KMS-11 (cell line): ENCODE measurements around the gene TAF1.
"Not testable (repeated sequence)": the region's sequence is repeated elsewhere in the genome, so short reads cannot be mapped to it uniquely, and the experiment has no call there.

Experiments used
- H2AFZ ChIP-seq: fragments of 200-600 bp; sonication (generic); 2 replicates; pipeline ENCODE4 v1.6.1; 2016; ENCODE audit warnings: antibody characterized with exemption, mixed run types, low read depth
- H3K27ac ChIP-seq: fragments of 200-600 bp; sonication (generic); 2 replicates; pipeline ENCODE4 v1.6.1; 2016; ENCODE audit warnings: mild to moderate bottlenecking, mixed run types
- H3K27me3 ChIP-seq: fragments of 200-600 bp; sonication (generic); 2 replicates; pipeline ENCODE4 v1.6.1; 2017; ENCODE audit warnings: mild to moderate bottlenecking, low read depth, mixed run types, moderate library complexity; ENCODE audit not compliant: insufficient read depth
- H3K36me3 ChIP-seq: fragments of 200-600 bp; sonication (generic); 2 replicates; pipeline ENCODE4 v1.6.1; 2017; ENCODE audit warnings: mild to moderate bottlenecking, mixed run types; ENCODE audit not compliant: insufficient read depth
- H3K4me1 ChIP-seq: fragments of 200-600 bp; sonication (generic); 2 replicates; pipeline ENCODE4 v1.6.1; 2016; ENCODE audit warnings: mild to moderate bottlenecking, low read depth, mixed run types; ENCODE audit not compliant: poor library complexity, severe bottlenecking
- H3K4me2 ChIP-seq: fragments of 200-600 bp; sonication (generic); 2 replicates; pipeline ENCODE4 v1.7.0; 2016; ENCODE audit warnings: mild to moderate bottlenecking, mixed run types
- H3K4me3 ChIP-seq: fragments of 200-600 bp; sonication (generic); IDR thresholded peaks from 2 replicates; pipeline ENCODE4 v1.6.1; 2017; ENCODE audit warnings: low read depth, low read length, mixed read lengths; ENCODE audit not compliant: insufficient read depth
- H3K79me2 ChIP-seq: fragments of 200-600 bp; sonication (generic); 2 replicates; pipeline ENCODE4 v1.6.1; 2016; ENCODE audit warnings: low read depth, mixed run types; ENCODE audit not compliant: insufficient read depth
- H3K9ac ChIP-seq: fragments of 200-600 bp; sonication (generic); 2 replicates; pipeline ENCODE4 v1.6.1; 2016; ENCODE audit warnings: mild to moderate bottlenecking, mixed run types
- H4K20me1 ChIP-seq: fragments of 200-600 bp; sonication (generic); 2 replicates; pipeline ENCODE4 v1.6.1; 2016; ENCODE audit warnings: mild to moderate bottlenecking, mixed run types; ENCODE audit not compliant: insufficient read depth
- CTCF ChIP-seq: fragments of 200-600 bp; sonication (generic); conservative IDR thresholded peaks from 2 replicates; pipeline ENCODE4 v1.6.1; 2017; ENCODE audit warnings: low read depth, mild to moderate bottlenecking, antibody characterized with exemption, low read length, moderate library complexity, mixed read lengths

Gene TAF1

GRCh38 chrX:71504346-71504745, 138.2 kb downstream of the TAF1 start:
- Histone ChIP-seq H3K4me3 (no peak overlapping the region), H3K9ac (no peak overlapping the region), H3K4me1 (no peaks in the 10 kb centered on the region), H3K27me3 (no peaks in the 10 kb centered on the region), H2AFZ (no peak overlapping the region), H4K20me1 (no peaks in the 10 kb centered on the region), H3K4me2 (no peak overlapping the region), H3K79me2 (no peaks in the 10 kb centered on the region), H3K36me3 (no peaks in the 10 kb centered on the region), H3K27ac (no peak overlapping the region)
- TF ChIP-seq CTCF, result no peak

- no peaks in the 10 kb centered on the region for H4K20me1 ChIP-seq
- H3K79me2 ChIP-seq, result no peaks in the 10 kb centered on the region
- H2AFZ ChIP-seq, result no peak overlapping the region
- H3K27ac ChIP-seq, result no peak overlapping the region
- no peak for TF ChIP-seq CTCF
- H3K27me3 ChIP-seq, result no peaks in the 10 kb centered on the region
- H3K36me3 ChIP-seq, result no peaks in the 10 kb centered on the region
- H3K4me2 ChIP-seq, result no peak overlapping the region
- peaks cover 4% of the 10 kb centered on the region for H3K4me1 ChIP-seq
- H3K9ac ChIP-seq, result no peak overlapping the region
- H3K4me3 ChIP-seq, result no peak overlapping the region
These were observed 143.1 kb downstream of the TAF1 start for GRCh38 chrX:71509289-71509688.

GRCh38 chrX:71510161-71510560, 144.0 kb downstream of the TAF1 start:
- no peak overlapping the region for H3K4me2 ChIP-seq
- peaks cover 10% of the 10 kb centered on the region for H3K4me1 ChIP-seq

GRCh38 chrX:71513731-71514130, 147.6 kb downstream of the TAF1 start:
- H3K79me2 ChIP-seq, H2AFZ ChIP-seq, H4K20me1 ChIP-seq, H3K4me2 ChIP-seq, H3K36me3 ChIP-seq, H3K27ac ChIP-seq, H3K9ac ChIP-seq, H3K4me3 ChIP-seq, H3K27me3 ChIP-seq: not testable (repeated sequence)
- peaks cover 10% of the 10 kb centered on the region for H3K4me1 ChIP-seq

More at GRCh38 chrX:71510161-71510560, 144.0 kb downstream of the TAF1 start:
- H4K20me1 ChIP-seq, result no peaks in the 10 kb centered on the region
- H3K9ac ChIP-seq, result no peak overlapping the region
- H3K27ac ChIP-seq, result no peak overlapping the region
- no peak overlapping the region for H2AFZ ChIP-seq
- H3K4me3 ChIP-seq, result no peak overlapping the region
- no peaks in the 10 kb centered on the region for H3K36me3 ChIP-seq
- no peaks in the 10 kb centered on the region for H3K27me3 ChIP-seq
- no peak for TF ChIP-seq CTCF
- H3K79me2 ChIP-seq, result no peaks in the 10 kb centered on the region

- no peaks in the 10 kb centered on the region for H3K36me3 ChIP-seq
- H3K27me3 ChIP-seq, result no peaks in the 10 kb centered on the region
- no peak overlapping the region for H2AFZ ChIP-seq
- no peak overlapping the region for H3K9ac ChIP-seq
- no peak overlapping the region for H3K27ac ChIP-seq
- no peak overlapping the region for H3K4me2 ChIP-seq
- H4K20me1 ChIP-seq, result no peaks in the 10 kb centered on the region
- no peaks in the 10 kb centered on the region for H3K79me2 ChIP-seq
- H3K4me1 ChIP-seq, result peaks cover 10% of the 10 kb centered on the region
- no peak overlapping the region for H3K4me3 ChIP-seq
- no peak for TF ChIP-seq CTCF
These were observed 148.3 kb downstream of the TAF1 start for GRCh38 chrX:71514367-71515037.
